Neural progenitor cell (in vitro differentiated cells): ENCODE measurements around the gene CLEC7A. TPM values are rescaled to one million over a fixed set of nuclear protein-coding genes. Genes with fewer than 3 reads are reported as not detected.

ENCODE experiments used
- DNase-seq: peaks from one replicate; pipeline ENCODE4 v3.0.0-alpha.2; 2016; ENCODE audit warnings: low spot score
- H2AFZ ChIP-seq: fragments of 200-600 bp; sonication (generic); replicated peaks from 2 replicates; pipeline ENCODE4 v1.6.1; 2016; ENCODE audit warnings: antibody characterized with exemption
- H3F3A ChIP-seq: fragments of 200-600 bp; sonication (generic); 2 replicates; pipeline ENCODE4 v1.6.1; 2016; ENCODE audit warnings: antibody characterized with exemption, low read depth
- H3K27ac ChIP-seq: fragments of 200-600 bp; sonication (generic); 2 replicates; pipeline ENCODE4 v1.5.1; 2016; ENCODE audit warnings: mild to moderate bottlenecking
- H3K27me3 ChIP-seq: fragments of 200-600 bp; sonication (generic); 2 replicates; pipeline ENCODE4 v1.6.1; 2016; ENCODE audit warnings: mild to moderate bottlenecking, moderate library complexity
- H3K36me3 ChIP-seq: fragments of 200-600 bp; sonication (generic); 2 replicates; pipeline ENCODE4 v1.5.1; 2016
- H3K4me1 ChIP-seq: fragments of 200-600 bp; sonication (generic); 2 replicates; pipeline ENCODE4 v1.6.1; 2016; ENCODE audit warnings: mixed run types
- H3K4me2 ChIP-seq: fragments of 200-600 bp; sonication (generic); 2 replicates; pipeline ENCODE4 v1.6.1; 2016
- H3K4me3 ChIP-seq: fragments of 200-600 bp; sonication (generic); 2 replicates; pipeline ENCODE4 v1.5.1; 2016
- H3K79me2 ChIP-seq: fragments of 200-600 bp; sonication (generic); 2 replicates; pipeline ENCODE4 v1.6.1; 2016; ENCODE audit warnings: low read depth
- H3K9ac ChIP-seq: fragments of 200-600 bp; sonication (generic); 2 replicates; pipeline ENCODE4 v1.6.1; 2016
- H3K9me3 ChIP-seq: fragments of 200-600 bp; sonication (generic); 2 replicates; pipeline ENCODE4 v1.5.1; 2016; ENCODE audit warnings: low read depth
- H4K20me1 ChIP-seq: fragments of 200-600 bp; sonication (generic); 2 replicates; pipeline ENCODE4 v1.6.1; 2016; ENCODE audit warnings: low read depth
- H3K27ac Mint-ChIP-seq: 3 replicates; pipeline ENCODE4 v1.8.0; 2021; ENCODE audit warnings: mixed read lengths
- H3K27me3 Mint-ChIP-seq: 2 replicates; pipeline ENCODE4 v1.8.0; 2022; ENCODE audit warnings: low read depth, mild to moderate bottlenecking, inconsistent platforms, moderate library complexity, mixed read lengths; ENCODE audit not compliant: insufficient read depth
- H3K36me3 Mint-ChIP-seq: 3 replicates; pipeline ENCODE4 v1.8.0; 2021; ENCODE audit warnings: mixed read lengths
- H3K4me1 Mint-ChIP-seq: 3 replicates; pipeline ENCODE4 v1.8.0; 2021; ENCODE audit warnings: mixed read lengths
- H3K4me3 Mint-ChIP-seq: 3 replicates; pipeline ENCODE4 v1.8.0; 2021; ENCODE audit warnings: mild to moderate bottlenecking, moderate library complexity, mixed read lengths
- H3K9me3 Mint-ChIP-seq: 3 replicates; pipeline ENCODE4 v1.8.0; 2020; ENCODE audit warnings: mixed read lengths
- CTCF ChIP-seq: fragments of 200-600 bp; sonication (generic); IDR thresholded peaks from 2 replicates; pipeline ENCODE4 v1.5.1; 2017; ENCODE audit warnings: antibody characterized with exemption, mild to moderate bottlenecking
- EZH2 ChIP-seq: fragments of 200-600 bp; sonication (generic); IDR thresholded peaks from 2 replicates; pipeline ENCODE4 v1.6.1; 2017; ENCODE audit warnings: antibody characterized with exemption, mild to moderate bottlenecking, moderate library complexity
- EZH2phosphoT487 ChIP-seq: fragments of 200-600 bp; sonication (generic); IDR thresholded peaks from 2 replicates; pipeline ENCODE4 v1.6.1; 2017; ENCODE audit warnings: antibody characterized with exemption
- total RNA-seq: library from RNA; depleted of rRNA; stranded (reverse); fragments of >200 nt; gene quantifications from 2 replicates; pipeline ENCODE4 v1.2.3, GENCODE V29; 2015; ENCODE audit warnings: low replicate concordance

Gene CLEC7A
- total RNA-seq, 1 donor from 2014 or later: not detected

GRCh38 chr12:10170216-10170615 lies 40.2 kb upstream of the CLEC7A start:
- no peak for DNase-seq

DNA sequence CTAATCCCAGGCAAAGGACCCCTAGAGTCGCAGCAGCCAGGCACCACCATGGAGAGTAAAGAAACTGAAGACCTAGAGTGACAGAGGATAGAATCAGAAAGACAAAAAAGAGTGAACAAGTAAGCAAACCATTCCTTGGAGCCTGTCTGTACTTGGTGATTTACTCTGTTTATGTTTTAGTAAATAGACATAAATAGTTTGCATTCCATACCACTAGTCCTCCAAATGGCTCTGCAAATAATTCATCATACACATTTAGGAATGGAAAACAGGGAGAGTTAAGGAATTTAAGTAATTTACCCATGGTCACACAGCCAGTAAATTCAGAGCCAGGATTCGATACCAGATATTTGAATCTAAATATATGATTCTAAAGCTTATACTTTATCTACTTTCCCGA lies 39.1 kb upstream of the CLEC7A start:
- Histone ChIP-seq H3K4me2 (no peak overlapping the region), H3K27me3 (no peaks in the 10 kb centered on the region), H3K79me2 (no peaks in the 10 kb centered on the region), H3K4me1 (no peaks in the 10 kb centered on the region), H2AFZ (no peak overlapping the region), H3F3A (no peaks in the 10 kb centered on the region), H3K4me3 (no peak overlapping the region), H4K20me1 (no peaks in the 10 kb centered on the region), H3K27ac (no peak overlapping the region), H3K9ac (no peak overlapping the region), H3K36me3 (no peaks in the 10 kb centered on the region), H3K9me3 (no peaks in the 10 kb centered on the region)
- H3K27me3 Mint-ChIP-seq: peaks cover 3% of the 10 kb centered on the region
- no peaks in the 10 kb centered on the region for H3K9me3 Mint-ChIP-seq
- no peak overlapping the region for H3K4me3 Mint-ChIP-seq
- no peak for DNase-seq
- no peak for TF ChIP-seq EZH2
- no peak for TF ChIP-seq EZH2phosphoT487
- no peak for TF ChIP-seq CTCF
- no peaks in the 10 kb centered on the region for H3K36me3 Mint-ChIP-seq
- no peak overlapping the region for H3K27ac Mint-ChIP-seq
- peaks cover 3% of the 10 kb centered on the region for H3K4me1 Mint-ChIP-seq

More at GRCh38 chr12:10170216-10170615, 40.2 kb upstream of the CLEC7A start:
- H3K9me3 ChIP-seq: no peaks in the 10 kb centered on the region
- H3K27ac Mint-ChIP-seq: no peak overlapping the region
- H3F3A ChIP-seq: no peaks in the 10 kb centered on the region
- H3K36me3 ChIP-seq: no peaks in the 10 kb centered on the region
- no peaks in the 10 kb centered on the region for H3K27me3 ChIP-seq
- H3K9ac ChIP-seq: no peak overlapping the region
- H3K4me3 Mint-ChIP-seq: no peak overlapping the region
- TF ChIP-seq CTCF (no peak), EZH2phosphoT487 (no peak), EZH2 (no peak)
- no peak overlapping the region for H3K4me2 ChIP-seq
- no peak overlapping the region for H3K27ac ChIP-seq
- peaks cover 3% of the 10 kb centered on the region for H3K4me1 Mint-ChIP-seq
- H3K79me2 ChIP-seq: no peaks in the 10 kb centered on the region
- no peaks in the 10 kb centered on the region for H3K9me3 Mint-ChIP-seq
- no peak overlapping the region for H2AFZ ChIP-seq
- no peak overlapping the region for H3K4me3 ChIP-seq
- peaks cover 3% of the 10 kb centered on the region for H3K27me3 Mint-ChIP-seq
- no peaks in the 10 kb centered on the region for H3K36me3 Mint-ChIP-seq
- no peaks in the 10 kb centered on the region for H3K4me1 ChIP-seq
- no peaks in the 10 kb centered on the region for H4K20me1 ChIP-seq

- no peaks in the 10 kb centered on the region for H3K27me3 ChIP-seq
- no peaks in the 10 kb centered on the region for H3F3A ChIP-seq
- no peak overlapping the region for H3K9ac ChIP-seq
- no peaks in the 10 kb centered on the region for H4K20me1 ChIP-seq
- Mint-ChIP-seq H3K4me1 (peaks cover 3% of the 10 kb centered on the region), H3K4me3 (no peak overlapping the region), H3K27me3 (peaks cover 3% of the 10 kb centered on the region), H3K9me3 (no peaks in the 10 kb centered on the region), H3K36me3 (no peaks in the 10 kb centered on the region), H3K27ac (no peak overlapping the region)
- no peak for DNase-seq
- no peak overlapping the region for H3K27ac ChIP-seq
- no peaks in the 10 kb centered on the region for H3K79me2 ChIP-seq
- no peak overlapping the region for H2AFZ ChIP-seq
- TF ChIP-seq CTCF (no peak), EZH2 (no peak), EZH2phosphoT487 (no peak)
- H3K4me2 ChIP-seq: no peak overlapping the region
- H3K9me3 ChIP-seq: no peaks in the 10 kb centered on the region
- H3K4me3 ChIP-seq: no peak overlapping the region
- no peaks in the 10 kb centered on the region for H3K4me1 ChIP-seq
- no peaks in the 10 kb centered on the region for H3K36me3 ChIP-seq
Observed at GRCh38 chr12:10167599-10167998, 37.6 kb upstream of the CLEC7A start.

GRCh38 chr12:10165421-10165820 lies 35.4 kb upstream of the CLEC7A start:
- H3K79me2 ChIP-seq: no peaks in the 10 kb centered on the region
- no peak overlapping the region for H3K27ac ChIP-seq
- no peak overlapping the region for H3K4me3 Mint-ChIP-seq
- H3K36me3 Mint-ChIP-seq: no peaks in the 10 kb centered on the region
- H3K27me3 Mint-ChIP-seq: peaks cover 3% of the 10 kb centered on the region
- H4K20me1 ChIP-seq: no peaks in the 10 kb centered on the region
- H3K4me1 Mint-ChIP-seq: peaks cover 3% of the 10 kb centered on the region
- no peaks in the 10 kb centered on the region for H3K36me3 ChIP-seq
- H3F3A ChIP-seq: no peaks in the 10 kb centered on the region
- H3K4me1 ChIP-seq: no peaks in the 10 kb centered on the region
- H3K4me3 ChIP-seq: no peak overlapping the region
- no peaks in the 10 kb centered on the region for H3K9me3 ChIP-seq
- no peak for TF ChIP-seq EZH2
- no peak for TF ChIP-seq EZH2phosphoT487
- no peak for TF ChIP-seq CTCF
- DNase-seq: no peak
- no peak overlapping the region for H3K4me2 ChIP-seq
- H2AFZ ChIP-seq: no peak overlapping the region
- H3K27ac Mint-ChIP-seq: no peak overlapping the region
- no peak overlapping the region for H3K9ac ChIP-seq
- H3K9me3 Mint-ChIP-seq: no peaks in the 10 kb centered on the region
- no peaks in the 10 kb centered on the region for H3K27me3 ChIP-seq
